HCT116 (cell line): ENCODE results near the gene RRP12. TPM values are rescaled to one million over a fixed set of nuclear protein-coding genes. Genes with fewer than 3 reads are reported as not detected.

Experiments
- ATAC-seq: fragments of 200-7000 bp; cut with Tn5 transposase; 2 replicates; pipeline ENCODE4 v1.9.1; 2020; ENCODE audit warnings: mild to moderate bottlenecking, moderate library complexity
- BruUV-seq: library from RNA; stranded (reverse); fragments of 400-500 nt; replicated peaks from 2 replicates; lab custom pipeline; 2021; lab: Mats Ljungman, UMichigan
- CTCF ChIA-PET: fragments of 300-600 bp; sonication (Branson Sonifier 250); formaldehyde crosslinking; loops from one replicate; lab custom pipeline; 2021; ENCODE audit warnings: antibody characterized with exemption; lab: Charles Lee
- POLR2A ChIA-PET: fragments of 300-600, 350-600 bp; sonication (Branson Sonifier 250); formaldehyde crosslinking; loops from one replicate; lab custom pipeline; 2021; ENCODE audit warnings: antibody characterized with exemption; lab: Charles Lee
- RAD21 ChIA-PET, 2 experiments: fragments of 300-600 bp; sonication (Branson Sonifier 250); formaldehyde crosslinking; loops; one replicate each; lab custom pipeline; 2023; ENCODE audit warnings: low total read pairs in 2 of 2; ENCODE audit not compliant: uncharacterized antibody in 2 of 2, unreplicated experiment in 2 of 2, low non-redundant PET in 1 of 2; lab: Charles Lee
- DNase-seq: peaks from one replicate; pipeline ENCODE4 v3.0.0-alpha.2; 2010; ENCODE audit warnings: low read depth, low spot score
- H2AFZ ChIP-seq: fragments of 200-600 bp; shearing (Covaris generic), sonication (generic); 2 replicates; pipeline ENCODE4 v1.6.1; 2017; ENCODE audit warnings: low read depth, mixed run types, mixed read lengths, antibody characterized with exemption, low read length; ENCODE audit not compliant: poor library complexity, severe bottlenecking
- H3K27ac ChIP-seq: 2 replicates; pipeline ENCODE4 v1.5.1; 2012; ENCODE audit warnings: low read depth, low read length
- H3K27me3 ChIP-seq: fragments of 200-600 bp; sonication (generic); 2 replicates; pipeline ENCODE4 v1.6.1; 2016; ENCODE audit warnings: mixed run types, low read length, mixed read lengths; ENCODE audit not compliant: insufficient read depth
- H3K36me3 ChIP-seq, 2 experiments: fragments of 200-500 bp in 1 of 2; fragments of 200-600 bp in 1 of 2; sonication (Bioruptor generic) in 1 of 2; sonication (generic) in 1 of 2; 2 replicates each; pipeline versions ENCODE4 v1.5.1 to v1.6.1; 2014 to 2016; ENCODE audit warnings: low read length in 2 of 2, inconsistent platforms in 1 of 2, mixed read lengths in 1 of 2, mixed run types in 1 of 2; ENCODE audit not compliant: insufficient read depth in 2 of 2, control insufficient read depth in 1 of 2
- H3K4me1 ChIP-seq, 2 experiments: fragments of 200-600 bp in 1 of 2; sonication (generic) in 1 of 2; 2 replicates each; pipeline versions ENCODE4 v1.5.1 to v1.6.1; 2012 to 2017; ENCODE audit warnings: low read length in 2 of 2, inconsistent platforms in 1 of 2, mild to moderate bottlenecking in 1 of 2, mixed read lengths in 1 of 2, mixed run types in 1 of 2, moderate library complexity in 1 of 2; ENCODE audit not compliant: insufficient read depth in 2 of 2, control insufficient read depth in 1 of 2
- H3K4me2 ChIP-seq: fragments of 200-600 bp; sonication (generic); 2 replicates; pipeline ENCODE4 v1.6.1; 2017; ENCODE audit warnings: mixed run types, low read length, mixed read lengths
- H3K4me3 ChIP-seq, 2 experiments: fragments of 200-600 bp in 1 of 2; sonication (generic) in 1 of 2; replicated peaks in 1 of 2; 2 replicates each; pipeline ENCODE4 v1.5.1; 2011 to 2016; ENCODE audit warnings: low read length in 2 of 2, control low read depth in 1 of 2, low read depth in 1 of 2, mild to moderate bottlenecking in 1 of 2, mixed read lengths in 1 of 2, mixed run types in 1 of 2
- H3K79me2 ChIP-seq: fragments of 200-600 bp; sonication (generic); 2 replicates; pipeline ENCODE4 v1.6.1; 2017; ENCODE audit warnings: mild to moderate bottlenecking, mixed run types, low read length, moderate library complexity, mixed read lengths; ENCODE audit not compliant: insufficient read depth
- H3K9ac ChIP-seq: fragments of 200-600 bp; sonication (generic); 2 replicates; pipeline ENCODE4 v1.6.1; 2016; ENCODE audit warnings: low read length, mixed read lengths
- H3K9me2 ChIP-seq: fragments of 200-600 bp; sonication (generic), shearing (Covaris generic); 2 replicates; pipeline ENCODE4 v1.6.1; 2017; ENCODE audit warnings: mixed run types, mild to moderate bottlenecking, moderate library complexity; ENCODE audit not compliant: insufficient read depth
- H3K9me3 ChIP-seq, 2 experiments: fragments of 200-500 bp in 1 of 2; fragments of 200-600 bp in 1 of 2; sonication (Bioruptor generic) in 1 of 2; sonication (generic) in 1 of 2; 2 replicates each; pipeline ENCODE4 v1.6.1; 2014 to 2017; ENCODE audit warnings: low read length in 2 of 2, mixed read lengths in 2 of 2, inconsistent platforms in 1 of 2, low read depth in 1 of 2, mild to moderate bottlenecking in 1 of 2, mixed run types in 1 of 2, moderate library complexity in 1 of 2; ENCODE audit not compliant: control insufficient read depth in 1 of 2, insufficient read depth in 1 of 2
- H4K20me1 ChIP-seq: fragments of 200-600 bp; sonication (generic), shearing (Covaris generic); 2 replicates; pipeline ENCODE4 v1.6.1; 2017; ENCODE audit warnings: mixed run types, mild to moderate bottlenecking, moderate library complexity; ENCODE audit not compliant: insufficient read depth
- EZH2 ChIP-seq: fragments of 200-600 bp; sonication (generic); IDR thresholded peaks from 2 replicates; pipeline ENCODE4 v1.6.1; 2017; ENCODE audit warnings: antibody characterized with exemption, mixed run types
- FOSL1 ChIP-seq: IDR thresholded peaks from 2 replicates; pipeline ENCODE4 v1.6.1; 2012; ENCODE audit warnings: low read depth
- POLR2A ChIP-seq: IDR thresholded peaks from 2 replicates; pipeline ENCODE4 v1.7.0; 2011; ENCODE audit warnings: borderline replicate concordance; ENCODE audit not compliant: insufficient read depth, insufficient read length; ENCODE audit errors: extremely low read depth
- POLR2AphosphoS5 ChIP-seq: IDR thresholded peaks from 2 replicates; pipeline ENCODE4 v1.6.1; 2011; ENCODE audit warnings: mild to moderate bottlenecking, low read depth, low read length, moderate library complexity
- RAD21 ChIP-seq: IDR thresholded peaks from 2 replicates; pipeline ENCODE4 v1.6.1; 2012; ENCODE audit warnings: low read depth, mild to moderate bottlenecking
- SIN3A ChIP-seq: IDR thresholded peaks from 2 replicates; pipeline ENCODE4 v1.6.1; 2012; ENCODE audit warnings: low read depth
- TCF7L2 ChIP-seq: IDR thresholded peaks from 2 replicates; pipeline ENCODE4 v1.7.0; 2011; ENCODE audit warnings: borderline replicate concordance, inconsistent platforms; ENCODE audit not compliant: insufficient read depth, insufficient read length; ENCODE audit errors: extremely low read depth
- ZBTB33 ChIP-seq: IDR thresholded peaks from 2 replicates; pipeline ENCODE4 v1.6.1; 2011; ENCODE audit warnings: mild to moderate bottlenecking, low read length, moderate library complexity; ENCODE audit not compliant: insufficient replicate concordance; ENCODE audit errors: extremely low read depth
- ZNF274 ChIP-seq: fragments of 200-500 bp; sonication (Bioruptor generic); IDR thresholded peaks from 2 replicates; pipeline ENCODE4 v1.6.1; 2014; ENCODE audit warnings: mild to moderate bottlenecking, low read depth, low read length, inconsistent platforms
- intact Hi-C: fragments of 100-400 bp; cut with micrococcal nuclease; formaldehyde crosslinking; loops from 2 replicates; pipeline ENCODE4 v1.10.0; 2022
- total RNA-seq: library from RNA; stranded (reverse); gene quantifications from one replicate; pipeline ENCODE4 v1.2.1, GENCODE V29; 2021; ENCODE audit not compliant: unreplicated experiment

The RRP12 gene
- total RNA-seq, 1 experiment from 2014 or later: 67.0 TPM

GRCh38 chr10:97314671-97315070 is 86.5 kb downstream of the RRP12 start:
- Histone ChIP-seq H3K27ac (no peak overlapping the region), H3K4me2 (no peak overlapping the region), H3K27me3 (no peaks in the 10 kb centered on the region), H3K79me2 (no peaks in the 10 kb centered on the region), H3K9me2 (0 out of 2 replicates have a peak, but pooled peaks cover 4% of the 10 kb centered on the region), H3K9ac (no peak overlapping the region), H4K20me1 (no peaks in the 10 kb centered on the region), H3K9me3 (no peaks in the 10 kb centered on the region), H2AFZ (no peak overlapping the region), H3K4me3 (no peak overlapping the region), H3K4me1 (peaks cover 0 to 8% of the 10 kb centered on the region in 2 experiments; a peak in 3 of 4 replicates), H3K36me3 (no peaks in the 10 kb centered on the region)
- intact Hi-C loops: no loop called here
- no peak for DNase-seq
- ATAC-seq: no peak
- BruUV-seq: no TSS peak
- ChIA-PET RAD21 (no interaction called here), POLR2A (no interaction called here), CTCF (no interaction called here)
- no peak for TF ChIP-seq EZH2
- TF ChIP-seq POLR2A: no peak
- no peak for TF ChIP-seq TCF7L2
- TF ChIP-seq ZBTB33: no peak
- no peak for TF ChIP-seq SIN3A
- no peak for TF ChIP-seq POLR2AphosphoS5
- no peak for TF ChIP-seq ZNF274
- TF ChIP-seq FOSL1: no peak
- no peak for TF ChIP-seq RAD21
